ENCODE measurements around the gene KAZN. TPM values are rescaled to one million over a fixed set of nuclear protein-coding genes. Genes with fewer than 3 reads are reported as not detected.

The KAZN gene
- total and polyA plus RNA-seq, 2 of the 8 experiments (the other 6 are each of a cell fraction or from before 2014, with no cell fraction given): 3.7 to 11.8 TPM

GRCh38 chr1:14957375-14958098, 359.1 kb downstream of the KAZN start:
- Histone ChIP-seq H3K4me1 (replicated peaks in 1 of 4; ENCODE audit: control insufficient read depth in 3 of 4, insufficient read depth in 4 of 4, low read length in 3 of 4) (peaks cover 0 to 3% (median under 1%) of the 10 kb centered on the region in 4 experiments; a peak in 2 of 7 replicates), H2BK20ac (ENCODE audit: low read length) (0 out of 2 replicates have a peak overlapping the region, but pooled peaks have one; percentile 48), H3K9me3 (ENCODE audit: insufficient read depth in 2 of 2, low read depth in 1 of 2, low read length in 1 of 2) (peaks cover 0 to 7% of the 10 kb centered on the region in 2 experiments; a peak in 2 of 4 replicates), H2BK12ac (ENCODE audit: low read depth, low read length) (no peak overlapping the region), H3K36me3 (ENCODE audit: control insufficient read depth in 2 of 4, insufficient read depth in 4 of 4, low read length in 3 of 4) (no peaks in the 10 kb centered on the region; a peak in 1 of 8 replicates), H3K4ac (replicated peaks; ENCODE audit: insufficient read length, low read depth, low read length) (no peak overlapping the region), H4K20me1 (replicated peaks in 1 of 2; ENCODE audit: control insufficient read depth in 1 of 2, insufficient read depth in 2 of 2, low read length in 2 of 2) (peaks cover 0 to 8% of the 10 kb centered on the region in 2 experiments), H4K8ac (ENCODE audit: extremely low read depth, insufficient read depth, low read length) (no peak overlapping the region; the same call in 1 of the 2 replicates), H2AK5ac (ENCODE audit: low read depth, low read length) (no peak overlapping the region), H3K18ac (ENCODE audit: extremely low read depth, low read length) (no peak overlapping the region), H3K27me3 (replicated peaks in 1 of 4; ENCODE audit: control insufficient read depth in 3 of 4, extremely low read depth in 1 of 4, insufficient read depth in 3 of 4, low read length in 3 of 4) (no peaks in the 10 kb centered on the region), H3K23me2 (ENCODE audit: low read depth, low read length) (no peaks in the 10 kb centered on the region), H3K4me3 (ENCODE audit: extremely low read depth in 1 of 4, insufficient read depth in 2 of 4, low read depth in 3 of 4, low read length in 4 of 4) (no peak overlapping the region), H3K14ac (ENCODE audit: insufficient read length) (no peak overlapping the region), H3K79me2 (ENCODE audit: control insufficient read depth in 1 of 2, insufficient read depth in 2 of 2, low read length in 2 of 2) (no peaks in the 10 kb centered on the region), H3K27ac (ENCODE audit: low read depth, low read length) (no peak overlapping the region; the same call in 1 of the 2 replicates), H3K56ac (replicated peaks; ENCODE audit: insufficient read length, low read depth, low read length) (no peak overlapping the region), H4K91ac (replicated peaks; ENCODE audit: insufficient read length, low read length) (no peak overlapping the region), H4K5ac (ENCODE audit: insufficient read length, low read depth, low read length) (no peak overlapping the region), H2BK5ac (ENCODE audit: low read depth, low read length) (peak overlapping the region; percentile 66), H3K4me2 (ENCODE audit: insufficient read depth in 1 of 2, low read depth in 2 of 2, low read length in 2 of 2) (no peak overlapping the region), H3K9ac (replicated peaks in 1 of 4; ENCODE audit: extremely low read depth in 1 of 4, low read depth in 3 of 4, low read length in 3 of 4) (no peak overlapping the region), H3K23ac (ENCODE audit: insufficient read length) (no peak overlapping the region), H2BK120ac (replicated peaks; ENCODE audit: low read depth, low read length) (no peak overlapping the region), H2BK15ac (ENCODE audit: low read length) (no peak overlapping the region), H3K79me1 (ENCODE audit: low read depth, low read length) (no peaks in the 10 kb centered on the region), H2AFZ (ENCODE audit: low read length) (no peak overlapping the region)
- ChIA-PET CTCF (ENCODE audit: partially characterized antibody) (interaction anchor here (0.6 to 1.1 kb wide), 2 partner anchors 80 to 98 kb away, joined by 3 read pairs; no protein-coding TSS in a partner anchor), POLR2A (ENCODE audit: partially characterized antibody) (no interaction called here)
- 90% methylated on average over 26 of the region's 33 CpGs; no CpG with 5 or more reads in 1 of the 2 experiments for WGBS, 2 experiments (ENCODE audit: extremely low coverage in 1 of 2, insufficient coverage in 1 of 2, insufficient read length in 1 of 2, insufficient replicate concordance in 2 of 2, low coverage in 1 of 2, low lambda C conversion rate in 2 of 2, missing lambda C conversion rate in 1 of 2)
- DNase-seq (ENCODE audit: low read depth in 1 of 2, low spot score in 2 of 2) (no peak), FAIRE-seq (no peak)
- TF ChIP-seq CHD2 (IDR thresholded peaks at IDR 0.05; ENCODE audit: low read length) (no peak), CBX8 (IDR thresholded peaks at IDR 0.05; ENCODE audit: borderline replicate concordance, low read depth, low read length) (no peak), TBP (IDR thresholded peaks at IDR 0.05; ENCODE audit: low read depth, low read length) (no peak), POLR2A (IDR thresholded peaks at IDR 0.05; ENCODE audit: control extremely low read depth in 1 of 2, low read depth in 2 of 2, low read length in 2 of 2) (no peak), ATF3 (IDR thresholded peaks at IDR 0.05; ENCODE audit: insufficient read depth, low read depth, low read length) (no peak), CHD1 (IDR thresholded peaks at IDR 0.05; ENCODE audit: low read depth, low read length) (no peak), SIX5 (IDR thresholded peaks at IDR 0.05; ENCODE audit: low read depth, low read length) (no peak), SIN3A (conservative IDR thresholded peaks at IDR 0.05 in 1 of 2, IDR thresholded peaks at IDR 0.05 in 1 of 2; ENCODE audit: low read depth in 1 of 2, low read length in 2 of 2) (no peak), RFX5 (IDR thresholded peaks at IDR 0.05; ENCODE audit: borderline replicate concordance, low read depth, low read length) (no peak), KDM4A (IDR thresholded peaks at IDR 0.05; ENCODE audit: low read depth, low read length, severe bottlenecking) (no peak), JUN (IDR thresholded peaks at IDR 0.05; ENCODE audit: low read depth, low read length) (no peak), PHF8 (conservative IDR thresholded peaks at IDR 0.05; ENCODE audit: low read depth, low read length) (no peak)
